HG02610 (cell line): ENCODE data around the gene PTPRG.

ENCODE experiments used
- ATAC-seq: cut with Tn5 transposase; IDR thresholded peaks from one replicate; pipeline ENCODE4 v1.9.1; 2021; ENCODE audit warnings: mild to moderate bottlenecking, moderate library complexity; ENCODE audit not compliant: unreplicated experiment

The PTPRG gene

GRCh38 chr3:62238431-62238830 lies 677.1 kb downstream of the PTPRG start:
- no peak for ATAC-seq

DNA sequence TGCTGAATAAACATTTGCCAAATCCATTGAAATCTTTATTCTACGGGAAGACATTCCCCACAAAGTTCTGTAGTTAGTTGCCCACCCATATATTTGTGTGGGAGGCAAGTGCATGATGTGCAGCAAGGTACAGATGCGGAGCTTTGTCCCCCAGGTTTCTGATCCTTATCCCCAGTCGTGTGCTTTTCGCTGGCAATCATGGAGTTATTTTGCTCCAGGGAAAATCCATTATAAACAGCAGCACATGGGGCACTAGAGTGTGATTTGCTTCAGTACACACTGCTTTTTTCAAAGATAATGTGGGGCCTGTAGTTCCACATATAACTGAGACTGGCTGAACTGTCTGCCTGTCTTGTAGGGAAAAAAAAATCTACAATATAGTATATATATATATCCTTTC lies 679.9 kb downstream of the PTPRG start:
- ATAC-seq: no peak

DNA sequence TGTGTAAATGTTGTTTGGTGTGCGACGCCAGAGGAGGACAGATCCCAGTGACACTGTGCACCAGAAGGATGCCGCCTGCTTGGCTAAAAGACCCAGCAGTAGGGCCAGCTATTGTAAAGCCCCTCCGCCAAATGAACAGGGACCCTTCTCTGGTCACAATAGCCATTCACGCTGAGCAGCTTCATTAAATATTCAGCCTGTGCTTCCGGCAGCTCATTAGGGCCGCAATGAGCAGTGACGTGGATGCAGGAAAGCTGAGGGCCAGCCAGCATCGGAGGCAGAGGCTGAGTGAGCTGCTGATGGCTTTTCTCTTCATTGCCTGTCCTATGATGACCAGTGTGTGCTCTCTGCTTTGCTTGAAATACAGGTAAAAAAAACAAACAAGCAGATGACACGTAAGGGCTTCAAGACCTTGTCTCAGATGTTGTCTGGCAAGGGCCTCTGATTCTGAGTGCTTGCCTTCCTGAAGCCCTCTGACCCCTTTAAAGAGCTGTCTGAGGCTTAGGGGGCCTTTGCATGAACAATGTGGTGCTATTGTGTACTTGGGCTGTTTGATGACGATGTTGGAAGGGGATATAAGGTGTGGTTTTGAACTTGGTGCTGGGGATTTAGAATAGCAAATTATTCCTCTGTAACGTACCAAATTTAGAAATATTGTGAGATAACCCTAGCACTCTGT lies 681.6 kb downstream of the PTPRG start:
- ATAC-seq: no peak

- ATAC-seq: no peak
Observed at GRCh38 chr3:62246094-62246493, 684.7 kb downstream of the PTPRG start.

- ATAC-seq: no peak
Observed at GRCh38 chr3:62246985-62247384, 685.6 kb downstream of the PTPRG start.

DNA sequence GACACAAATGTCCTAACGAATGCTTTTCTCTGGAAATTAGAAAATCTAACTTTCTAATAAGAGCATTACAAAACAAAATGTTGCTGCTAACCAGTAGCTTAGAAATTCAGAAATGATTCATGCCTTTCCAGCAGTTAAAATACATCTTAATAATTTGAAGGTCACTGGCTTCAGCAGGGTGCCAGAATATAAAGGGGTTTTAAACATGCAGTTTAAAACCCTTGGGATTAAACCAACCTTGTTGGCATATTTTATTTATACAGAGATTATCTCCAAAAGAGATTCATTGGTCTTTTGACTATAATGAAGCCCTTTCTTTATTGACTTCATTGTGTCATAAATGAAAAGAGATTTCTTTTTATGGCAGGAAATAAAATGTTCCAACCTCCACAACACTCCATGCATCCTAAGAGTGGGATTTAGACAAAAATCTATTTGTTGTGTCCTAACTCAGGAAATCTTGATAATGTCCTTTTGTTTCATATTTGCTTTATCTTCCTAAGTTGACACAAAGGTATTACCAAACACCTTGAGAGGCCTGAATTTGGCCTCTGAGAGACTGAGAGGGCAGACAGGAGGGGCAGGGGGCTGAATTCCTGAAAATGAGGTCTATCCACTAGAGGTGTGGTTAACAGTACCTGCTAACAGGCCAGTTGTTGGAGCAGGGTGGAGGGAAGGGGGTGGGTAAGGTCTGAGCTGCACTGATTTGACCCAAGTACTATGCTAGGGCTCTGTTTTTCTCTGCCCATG lies 687.5 kb downstream of the PTPRG start:
- ATAC-seq: no peak

GRCh38 chr3:62249484-62249776 lies 688.1 kb downstream of the PTPRG start:
- ATAC-seq: no peak

- ATAC-seq: no peak
Observed at GRCh38 chr3:62249855-62250543, 688.6 kb downstream of the PTPRG start.

DNA sequence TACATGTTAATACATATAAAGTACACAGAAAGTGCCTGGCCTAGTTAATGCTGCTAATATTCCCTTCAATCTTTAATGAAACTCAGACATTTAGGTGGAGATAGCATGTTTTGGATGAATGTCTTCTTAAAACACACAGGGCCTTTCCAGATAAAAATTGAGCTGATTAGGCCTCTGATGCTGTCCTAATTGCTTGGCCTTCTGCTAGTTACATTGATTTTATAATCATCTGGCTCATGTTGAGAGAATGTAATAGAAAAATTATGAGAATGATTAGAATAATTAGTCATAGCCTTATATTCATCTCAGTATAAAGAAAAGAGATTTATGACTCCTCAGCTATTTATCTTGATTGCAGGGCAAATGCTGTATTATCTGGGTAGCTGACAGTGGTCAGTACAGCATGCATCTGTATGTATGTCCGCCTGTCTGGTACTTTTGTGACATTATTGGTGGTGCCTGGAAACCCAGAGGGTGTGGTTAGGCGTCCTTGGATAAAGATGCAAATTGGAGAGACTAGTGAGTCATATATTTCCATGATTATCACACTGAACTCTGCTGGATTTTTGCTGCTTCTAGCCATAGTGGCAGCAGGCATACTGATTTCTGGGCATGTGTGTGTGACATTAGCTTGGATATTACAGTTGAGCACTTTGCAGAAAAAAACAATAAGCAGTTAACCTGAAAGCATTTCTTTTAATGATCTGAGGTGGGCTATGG lies 691.2 kb downstream of the PTPRG start:
- ATAC-seq: no peak

DNA sequence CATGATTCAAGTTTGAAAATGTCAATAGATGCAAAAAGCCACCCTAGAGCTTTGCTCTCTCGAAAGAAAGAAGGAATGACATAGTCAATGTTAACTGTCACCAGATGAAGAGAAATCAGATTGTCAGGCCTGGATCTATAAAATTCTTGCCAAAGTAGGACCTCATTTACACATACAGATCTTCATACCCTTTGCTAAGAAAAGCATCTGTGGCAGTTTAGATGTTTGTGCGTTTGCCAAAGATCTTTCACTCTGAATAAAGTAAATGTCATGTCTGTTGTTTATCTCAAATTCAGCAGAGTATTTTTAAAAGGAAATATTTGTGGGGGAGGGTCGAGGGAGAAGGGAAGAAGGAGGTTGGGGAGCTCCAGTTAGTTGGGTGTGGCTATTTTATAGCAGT lies 692.6 kb downstream of the PTPRG start:
- ATAC-seq: no peak

DNA sequence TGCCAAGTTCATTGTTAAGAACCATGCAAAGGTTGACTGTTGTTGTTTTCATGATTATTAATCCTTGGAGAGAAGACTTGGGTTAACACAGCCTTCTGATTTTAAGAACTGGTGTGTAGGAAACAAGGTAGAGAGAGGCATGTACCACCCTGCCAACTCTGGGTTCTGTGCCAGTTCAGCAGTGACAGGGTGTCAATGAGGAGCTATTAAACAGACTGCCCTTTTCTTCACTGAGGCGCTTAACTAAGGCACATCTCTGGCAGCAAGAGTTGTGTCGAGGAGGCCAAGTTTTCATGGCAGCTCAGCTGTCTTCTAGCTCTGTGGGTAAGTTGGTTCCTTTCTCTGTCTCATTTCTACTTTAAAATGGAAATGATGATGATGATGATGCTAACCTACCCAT lies 694.4 kb downstream of the PTPRG start:
- ATAC-seq: no peak

DNA sequence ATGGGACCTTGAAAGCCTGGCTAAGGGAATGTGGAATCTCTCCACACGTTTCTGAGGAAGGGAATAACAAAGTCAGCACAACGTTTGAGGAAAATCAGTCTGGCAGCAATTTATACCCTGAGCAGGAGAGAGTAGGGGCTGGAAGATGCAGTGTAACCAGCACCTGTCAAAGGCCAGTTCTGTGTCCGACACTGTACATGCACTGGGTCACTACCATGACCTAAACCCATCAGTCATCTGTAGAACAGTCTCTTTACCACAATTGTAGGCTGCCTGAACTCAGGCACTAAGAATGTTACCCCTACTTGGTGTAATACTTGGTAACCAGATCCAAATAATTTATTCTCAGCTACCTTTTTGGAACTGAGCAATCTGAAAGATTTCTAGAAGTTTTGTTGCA lies 698.6 kb downstream of the PTPRG start:
- no peak for ATAC-seq

GRCh38 chr3:62260655-62261054 lies 699.3 kb downstream of the PTPRG start:
- no peak for ATAC-seq

- ATAC-seq: no peak
Observed at GRCh38 chr3:62261121-62261520, 699.8 kb downstream of the PTPRG start.

DNA sequence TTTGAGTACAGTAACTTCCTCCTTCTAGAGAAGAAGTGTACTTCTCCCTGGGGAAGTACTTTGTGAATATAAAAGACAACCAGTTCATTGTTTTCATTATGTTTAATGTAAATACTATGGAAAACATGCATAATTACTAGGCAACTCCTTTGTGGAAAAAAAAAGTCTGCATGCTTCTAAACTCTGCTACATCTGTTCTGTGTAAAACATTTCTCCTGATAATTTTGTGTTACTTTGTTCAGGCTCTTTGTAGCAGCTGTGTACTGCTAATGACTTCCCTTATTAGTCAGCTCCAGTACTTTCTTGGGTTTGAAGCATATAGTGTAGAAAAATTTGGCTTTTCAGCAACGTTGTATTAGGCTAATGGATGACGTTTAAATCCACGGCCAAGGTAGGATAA lies 700.4 kb downstream of the PTPRG start:
- ATAC-seq: no peak

- no peak for ATAC-seq
Observed at GRCh38 chr3:62265528-62265927, 704.2 kb downstream of the PTPRG start.

DNA sequence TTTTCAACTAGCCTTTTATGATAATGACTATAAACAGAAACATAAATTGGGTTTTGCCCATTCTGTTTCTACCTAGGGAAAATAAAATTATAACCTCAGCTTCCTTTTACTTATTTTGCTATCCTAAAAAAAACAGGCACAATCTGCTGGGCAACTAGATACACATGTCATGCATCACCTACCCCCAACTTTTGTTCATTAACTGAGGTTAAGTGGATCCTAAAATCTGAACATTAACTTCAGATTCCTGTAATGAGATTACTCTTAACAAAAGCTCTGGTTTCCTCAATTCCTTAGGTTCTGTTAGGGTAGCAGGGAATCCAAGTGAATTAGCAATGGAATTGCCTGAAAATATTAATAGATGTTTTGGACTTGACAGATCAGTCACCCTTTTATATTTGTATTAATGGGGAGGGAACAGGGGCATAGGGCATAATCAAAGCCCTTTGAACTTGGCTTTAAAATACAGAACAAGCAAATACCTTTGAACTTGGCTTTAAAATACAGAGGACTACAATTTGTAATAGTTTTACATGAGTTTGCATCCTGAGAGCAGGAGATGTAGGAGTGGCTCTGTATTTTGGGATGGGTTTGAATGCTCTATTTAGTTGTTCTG lies 705.4 kb downstream of the PTPRG start:
- no peak for ATAC-seq

DNA sequence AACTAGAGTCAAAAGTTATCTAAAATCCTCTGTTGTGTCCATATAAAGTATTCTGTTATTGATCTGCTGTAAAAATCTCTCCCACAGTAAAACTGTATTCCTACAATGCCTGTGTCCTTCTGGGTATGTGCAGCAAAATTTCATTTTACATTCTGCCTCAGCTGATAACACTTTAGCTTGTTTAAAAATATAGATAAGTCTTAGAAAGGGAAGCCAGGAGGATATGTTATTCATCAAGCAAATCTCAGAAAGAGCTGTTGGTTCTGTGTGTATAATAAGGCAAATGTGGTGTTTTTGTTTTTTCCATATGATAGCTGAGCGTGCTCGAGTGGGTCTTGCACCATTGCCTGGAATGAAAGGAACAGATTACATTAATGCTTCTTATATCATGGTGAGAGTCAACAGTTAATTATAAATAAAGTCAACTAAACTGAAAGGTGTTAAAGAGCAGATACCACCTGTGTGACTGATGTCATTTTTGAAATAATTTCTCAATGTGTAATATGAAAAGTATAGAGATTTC lies 715.3 kb downstream of the PTPRG start:
- no peak for ATAC-seq

DNA sequence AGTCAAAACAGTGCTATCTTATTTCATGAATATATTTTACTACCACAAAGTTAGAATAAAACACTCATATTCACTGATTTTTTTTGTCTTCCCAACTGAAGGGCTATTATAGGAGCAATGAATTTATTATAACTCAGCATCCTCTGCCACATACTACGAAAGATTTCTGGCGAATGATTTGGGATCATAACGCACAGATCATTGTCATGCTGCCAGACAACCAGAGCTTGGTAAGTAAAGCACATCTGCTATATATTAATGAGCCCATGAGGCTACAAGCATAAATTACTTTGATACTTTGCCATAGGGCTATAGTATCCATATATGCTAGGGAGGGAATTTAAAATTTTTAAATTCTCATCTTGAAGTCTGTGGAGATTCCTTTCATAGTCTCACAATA lies 716.1 kb downstream of the PTPRG start:
- no peak for ATAC-seq

DNA sequence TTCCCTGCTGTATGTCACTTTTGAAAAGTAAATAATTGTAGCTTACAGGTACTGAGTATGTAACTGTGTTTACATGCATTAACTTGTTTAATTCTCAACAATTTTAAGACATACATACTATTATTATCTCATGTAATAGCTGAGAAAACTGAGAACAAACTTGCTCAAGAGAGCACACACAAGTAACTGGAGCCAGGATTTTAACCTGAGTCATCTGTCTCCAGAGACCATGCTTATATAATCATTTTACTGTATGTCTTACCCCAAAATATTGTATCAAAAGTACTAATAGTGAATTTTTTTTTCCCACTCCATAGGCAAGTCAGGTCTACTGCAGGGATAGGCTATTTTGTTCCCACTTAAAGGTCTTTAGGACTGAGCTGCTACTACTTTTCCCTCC lies 716.6 kb downstream of the PTPRG start:
- ATAC-seq: no peak

GRCh38 chr3:62281726-62282125 lies 720.4 kb downstream of the PTPRG start:
- no peak for ATAC-seq
